WTC11 (cell line): Measurements from ENCODE around the gene HPSE2.

Experiments
- NR2C2 ChIP-seq: sonication (generic); formaldehyde crosslinking; IDR thresholded peaks from 2 replicates; pipeline ENCODE4 v1.8.0; 2022; ENCODE audit warnings: mild to moderate bottlenecking, missing genetic modification reagents
- TF ChIP-seq, protein P1 (sequence below): fragments of 200-600 bp; IDR thresholded peaks from 2 replicates; pipeline ENCODE4 v1.8.0; 2022; ENCODE audit warnings: antibody characterized with exemption

- TF ChIP-seq, protein P1, sequence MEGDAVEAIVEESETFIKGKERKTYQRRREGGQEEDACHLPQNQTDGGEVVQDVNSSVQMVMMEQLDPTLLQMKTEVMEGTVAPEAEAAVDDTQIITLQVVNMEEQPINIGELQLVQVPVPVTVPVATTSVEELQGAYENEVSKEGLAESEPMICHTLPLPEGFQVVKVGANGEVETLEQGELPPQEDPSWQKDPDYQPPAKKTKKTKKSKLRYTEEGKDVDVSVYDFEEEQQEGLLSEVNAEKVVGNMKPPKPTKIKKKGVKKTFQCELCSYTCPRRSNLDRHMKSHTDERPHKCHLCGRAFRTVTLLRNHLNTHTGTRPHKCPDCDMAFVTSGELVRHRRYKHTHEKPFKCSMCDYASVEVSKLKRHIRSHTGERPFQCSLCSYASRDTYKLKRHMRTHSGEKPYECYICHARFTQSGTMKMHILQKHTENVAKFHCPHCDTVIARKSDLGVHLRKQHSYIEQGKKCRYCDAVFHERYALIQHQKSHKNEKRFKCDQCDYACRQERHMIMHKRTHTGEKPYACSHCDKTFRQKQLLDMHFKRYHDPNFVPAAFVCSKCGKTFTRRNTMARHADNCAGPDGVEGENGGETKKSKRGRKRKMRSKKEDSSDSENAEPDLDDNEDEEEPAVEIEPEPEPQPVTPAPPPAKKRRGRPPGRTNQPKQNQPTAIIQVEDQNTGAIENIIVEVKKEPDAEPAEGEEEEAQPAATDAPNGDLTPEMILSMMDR, result no peak
- TF ChIP-seq NR2C2 (CRISPR knock-in tag), result no peak
Measured at GRCh38 chr10:98602224-98602623, 633.4 kb downstream of the HPSE2 start.
